SU-DHL-6 (cell line): ENCODE measurements around the gene AMN.

ENCODE experiments used
- CTCF ChIP-seq: fragments of 200-600 bp; sonication (generic); IDR thresholded peaks from one replicate; pipeline ENCODE4 v1.5.1; 2017; ENCODE audit warnings: antibody characterized with exemption, mild to moderate bottlenecking, low read length, moderate library complexity; ENCODE audit not compliant: insufficient read depth, poor library complexity, severe bottlenecking
- EZH2phosphoT487 ChIP-seq: fragments of 200-600 bp; sonication (generic), shearing (Covaris generic); conservative IDR thresholded peaks from 2 replicates; pipeline ENCODE4 v1.6.1; 2018; ENCODE audit warnings: mild to moderate bottlenecking, antibody characterized with exemption, low read length, moderate library complexity, mixed read lengths

- no peak for TF ChIP-seq CTCF
- TF ChIP-seq EZH2phosphoT487: no peak
Measured at GRCh38 chr14:102883554-102883953, 38.9 kb upstream of the AMN start.
